Parathyroid adenoma (tissue), 2 donors: ENCODE results near the gene FARS2.

Source experiments
- H2AFZ ChIP-seq: fragments of 300-600 bp; sonication (generic); one replicate; pipeline ENCODE4 v1.7.0; 2017; ENCODE audit warnings: antibody characterized with exemption, mild to moderate bottlenecking
- H3K27ac ChIP-seq: fragments of 300-600 bp; sonication (generic); one replicate; pipeline ENCODE4 v1.7.0; 2017
- H3K27me3 ChIP-seq: fragments of 300-600 bp; sonication (generic); one replicate; pipeline ENCODE4 v1.7.0; 2017; ENCODE audit warnings: low read length; ENCODE audit not compliant: control insufficient read depth, insufficient read depth
- H3K36me3 ChIP-seq: fragments of 300-600 bp; sonication (generic); one replicate; pipeline ENCODE4 v1.7.0; 2017; ENCODE audit warnings: low read length; ENCODE audit not compliant: control insufficient read depth, insufficient read depth
- H3K4me1 ChIP-seq: fragments of 300-600 bp; sonication (generic); one replicate; pipeline ENCODE4 v1.7.0; 2017; ENCODE audit warnings: control low read depth
- H3K4me2 ChIP-seq: fragments of 300-600 bp; sonication (generic); one replicate; pipeline ENCODE4 v1.7.0; 2017; ENCODE audit warnings: low read length
- H3K4me3 ChIP-seq: fragments of 300-600 bp; sonication (generic); one replicate; pipeline ENCODE4 v1.7.0; 2017; ENCODE audit warnings: low read depth, low read length
- H3K79me2 ChIP-seq: fragments of 300-600 bp; sonication (generic); one replicate; pipeline ENCODE4 v1.7.0; 2017; ENCODE audit warnings: control low read depth
- H3K9ac ChIP-seq: fragments of 300-600 bp; sonication (generic); one replicate; pipeline ENCODE4 v1.7.0; 2017; ENCODE audit warnings: mild to moderate bottlenecking
- H3K9me3 ChIP-seq: fragments of 300-600 bp; sonication (generic); one replicate; pipeline ENCODE4 v1.7.0; 2017; ENCODE audit warnings: low read length; ENCODE audit not compliant: control insufficient read depth
- TF ChIP-seq, protein P1 (sequence below): fragments of 300-600 bp; sonication (generic); IDR thresholded peaks from one replicate; pipeline ENCODE4 v1.7.0; 2017; ENCODE audit warnings: antibody characterized with exemption, mild to moderate bottlenecking
- donor health status: primary hyperparathyroidism.

The FARS2 gene

DNA sequence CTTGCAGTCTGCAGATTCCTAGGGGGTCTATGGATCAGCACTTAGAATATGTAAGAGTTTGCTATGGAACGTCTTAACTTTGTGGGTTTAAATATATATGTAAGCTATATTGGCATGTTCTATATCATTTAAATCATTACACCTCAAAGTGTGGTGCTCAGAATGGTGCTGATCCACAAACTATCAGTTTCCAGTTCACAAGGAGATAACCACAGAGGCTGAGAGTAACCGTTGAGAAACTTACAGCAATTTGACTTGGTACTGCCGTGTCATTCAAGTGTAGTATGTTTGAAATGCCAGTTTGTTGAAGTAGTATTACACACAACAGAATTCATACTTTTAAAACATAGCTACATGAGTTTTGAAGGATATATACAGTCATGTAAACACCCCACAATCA, 279.7 kb downstream of the FARS2 start:
- Histone ChIP-seq H3K4me1 (no peaks in the 10 kb centered on the region), H3K9me3 (no peaks in the 10 kb centered on the region), H3K27ac (no peak overlapping the region), H3K36me3 (no peaks in the 10 kb centered on the region), H3K27me3 (no peaks in the 10 kb centered on the region), H3K4me3 (no peak overlapping the region), H3K9ac (no peak overlapping the region), H3K4me2 (no peak overlapping the region), H3K79me2 (no peaks in the 10 kb centered on the region), H2AFZ (no peak overlapping the region)
- TF ChIP-seq, protein P1, sequence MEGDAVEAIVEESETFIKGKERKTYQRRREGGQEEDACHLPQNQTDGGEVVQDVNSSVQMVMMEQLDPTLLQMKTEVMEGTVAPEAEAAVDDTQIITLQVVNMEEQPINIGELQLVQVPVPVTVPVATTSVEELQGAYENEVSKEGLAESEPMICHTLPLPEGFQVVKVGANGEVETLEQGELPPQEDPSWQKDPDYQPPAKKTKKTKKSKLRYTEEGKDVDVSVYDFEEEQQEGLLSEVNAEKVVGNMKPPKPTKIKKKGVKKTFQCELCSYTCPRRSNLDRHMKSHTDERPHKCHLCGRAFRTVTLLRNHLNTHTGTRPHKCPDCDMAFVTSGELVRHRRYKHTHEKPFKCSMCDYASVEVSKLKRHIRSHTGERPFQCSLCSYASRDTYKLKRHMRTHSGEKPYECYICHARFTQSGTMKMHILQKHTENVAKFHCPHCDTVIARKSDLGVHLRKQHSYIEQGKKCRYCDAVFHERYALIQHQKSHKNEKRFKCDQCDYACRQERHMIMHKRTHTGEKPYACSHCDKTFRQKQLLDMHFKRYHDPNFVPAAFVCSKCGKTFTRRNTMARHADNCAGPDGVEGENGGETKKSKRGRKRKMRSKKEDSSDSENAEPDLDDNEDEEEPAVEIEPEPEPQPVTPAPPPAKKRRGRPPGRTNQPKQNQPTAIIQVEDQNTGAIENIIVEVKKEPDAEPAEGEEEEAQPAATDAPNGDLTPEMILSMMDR, result no peak

DNA sequence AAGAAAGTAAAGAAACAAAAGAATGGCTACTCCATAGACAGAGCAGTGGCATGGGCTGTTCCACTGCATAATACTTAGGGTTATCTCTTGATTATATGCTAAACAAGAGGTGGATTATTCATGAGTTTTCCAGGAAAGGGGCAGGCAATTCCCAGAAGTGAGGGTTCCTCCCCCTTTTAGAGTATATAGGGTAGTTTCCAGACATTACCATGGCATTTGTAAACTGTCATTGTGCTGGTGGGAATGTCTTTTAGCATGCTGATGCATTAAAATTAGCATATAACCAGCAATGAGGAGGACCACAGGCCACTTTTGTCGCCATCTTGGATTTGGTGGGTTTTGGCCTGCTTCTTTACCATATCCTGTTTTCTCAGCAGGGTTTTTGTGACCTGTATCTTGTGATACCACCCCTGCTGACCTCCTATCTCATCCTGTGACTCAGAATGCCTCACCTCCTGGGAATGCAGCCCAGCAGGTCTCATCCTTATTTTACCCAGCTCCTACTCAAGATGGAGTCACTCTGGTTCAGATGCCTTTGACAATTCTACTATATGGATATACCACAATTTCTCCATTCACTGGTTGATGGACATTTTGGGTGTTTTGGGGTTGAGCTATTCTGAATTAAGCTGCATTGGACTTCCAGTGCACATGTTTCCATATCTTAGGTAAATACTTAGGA, 280.6 kb downstream of the FARS2 start:
- no peak overlapping the region for H3K27ac ChIP-seq
- TF ChIP-seq, protein P1, result no peak
- no peaks in the 10 kb centered on the region for H3K36me3 ChIP-seq
- no peaks in the 10 kb centered on the region for H3K79me2 ChIP-seq
- H3K4me3 ChIP-seq, result no peak overlapping the region
- no peak overlapping the region for H2AFZ ChIP-seq
- no peaks in the 10 kb centered on the region for H3K27me3 ChIP-seq
- no peak overlapping the region for H3K4me2 ChIP-seq
- no peaks in the 10 kb centered on the region for H3K9me3 ChIP-seq
- H3K9ac ChIP-seq, result no peak overlapping the region
- H3K4me1 ChIP-seq, result no peaks in the 10 kb centered on the region

DNA sequence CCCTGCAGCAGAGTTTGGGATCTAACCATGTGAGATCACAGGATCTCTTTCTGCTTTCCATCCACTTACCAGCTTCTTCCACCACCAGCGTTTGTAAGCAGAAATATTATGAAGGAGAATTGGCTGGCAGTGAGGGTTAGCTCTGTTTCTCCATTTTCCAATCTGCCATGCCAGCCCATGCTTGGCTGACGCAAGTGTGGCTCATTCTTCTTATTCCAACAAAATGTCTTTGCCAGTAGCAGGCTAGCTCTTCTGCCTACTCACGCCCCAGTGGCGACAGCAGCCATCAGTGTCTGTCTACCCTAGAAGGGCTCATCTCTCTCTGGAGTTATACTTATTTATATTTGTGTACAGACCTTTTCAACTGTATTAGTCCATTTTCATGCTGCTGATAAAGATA, 286.2 kb downstream of the FARS2 start:
- H3K27me3 ChIP-seq, result no peaks in the 10 kb centered on the region
- no peak overlapping the region for H3K27ac ChIP-seq
- no peaks in the 10 kb centered on the region for H3K4me1 ChIP-seq
- no peak overlapping the region for H3K9ac ChIP-seq
- no peaks in the 10 kb centered on the region for H3K36me3 ChIP-seq
- H3K9me3 ChIP-seq, result no peaks in the 10 kb centered on the region
- no peaks in the 10 kb centered on the region for H3K79me2 ChIP-seq
- TF ChIP-seq, protein P1, result no peak
- no peak overlapping the region for H3K4me2 ChIP-seq
- H2AFZ ChIP-seq, result no peak overlapping the region
- H3K4me3 ChIP-seq, result no peak overlapping the region

DNA sequence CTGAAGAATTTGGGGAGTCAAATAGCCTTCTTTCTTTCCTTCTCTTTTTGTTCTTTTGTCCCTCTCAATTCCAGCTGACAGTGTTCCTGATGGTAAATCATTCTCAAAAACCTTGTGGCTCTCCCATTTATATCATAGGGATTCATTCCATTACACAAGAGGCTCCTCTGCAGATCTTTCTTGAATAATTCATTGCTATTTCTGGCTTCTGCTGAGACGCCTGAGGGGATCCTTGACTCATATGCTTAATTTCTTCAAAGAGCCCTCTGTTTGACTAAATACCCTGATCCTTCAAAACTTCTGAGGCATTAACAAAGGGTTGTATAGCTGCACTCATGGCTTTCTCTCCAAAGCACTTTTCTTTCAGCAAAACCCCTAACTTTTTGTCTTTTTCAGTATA, 289.3 kb downstream of the FARS2 start:
- Histone ChIP-seq H3K4me1 (no peaks in the 10 kb centered on the region), H3K36me3 (no peaks in the 10 kb centered on the region), H3K9me3 (no peaks in the 10 kb centered on the region), H3K27me3 (no peaks in the 10 kb centered on the region), H3K4me2 (no peak overlapping the region), H3K79me2 (no peaks in the 10 kb centered on the region), H3K4me3 (no peak overlapping the region), H3K9ac (no peak overlapping the region), H2AFZ (no peak overlapping the region), H3K27ac (no peak overlapping the region)
- TF ChIP-seq, protein P1, result no peak

DNA sequence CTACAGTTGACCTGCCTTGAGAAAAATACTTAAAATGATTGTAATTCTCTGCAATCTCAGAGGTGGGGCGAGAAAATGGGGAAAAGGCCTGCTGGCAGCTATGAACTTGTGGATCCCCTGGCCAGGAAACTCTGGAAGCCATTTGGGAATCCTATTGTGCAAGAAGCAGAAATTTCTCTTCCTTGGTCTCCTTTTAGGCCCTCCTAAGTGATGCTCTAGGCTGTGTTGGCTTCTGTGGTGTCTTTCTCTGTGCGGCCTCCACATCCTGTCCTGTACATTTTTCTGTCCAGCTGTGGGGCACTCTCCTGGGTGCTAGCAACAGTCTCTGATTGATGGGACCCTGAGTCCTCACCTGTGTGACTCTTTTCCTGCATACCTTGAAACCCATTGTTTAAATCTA, 290.9 kb downstream of the FARS2 start:
- TF ChIP-seq, protein P1, result no peak
- no peaks in the 10 kb centered on the region for H3K36me3 ChIP-seq
- H2AFZ ChIP-seq, result no peak overlapping the region
- no peaks in the 10 kb centered on the region for H3K79me2 ChIP-seq
- no peak overlapping the region for H3K4me3 ChIP-seq
- H3K9ac ChIP-seq, result no peak overlapping the region
- H3K27ac ChIP-seq, result no peak overlapping the region
- no peak overlapping the region for H3K4me2 ChIP-seq
- no peaks in the 10 kb centered on the region for H3K9me3 ChIP-seq
- H3K27me3 ChIP-seq, result no peaks in the 10 kb centered on the region
- H3K4me1 ChIP-seq, result no peaks in the 10 kb centered on the region
